ENCODE measurements around the gene RBM4.
"Not testable (repeated sequence)": the region's sequence is repeated elsewhere in the genome, so short reads cannot be mapped to it uniquely, and the experiment has no call there.

Gene RBM4

DNA sequence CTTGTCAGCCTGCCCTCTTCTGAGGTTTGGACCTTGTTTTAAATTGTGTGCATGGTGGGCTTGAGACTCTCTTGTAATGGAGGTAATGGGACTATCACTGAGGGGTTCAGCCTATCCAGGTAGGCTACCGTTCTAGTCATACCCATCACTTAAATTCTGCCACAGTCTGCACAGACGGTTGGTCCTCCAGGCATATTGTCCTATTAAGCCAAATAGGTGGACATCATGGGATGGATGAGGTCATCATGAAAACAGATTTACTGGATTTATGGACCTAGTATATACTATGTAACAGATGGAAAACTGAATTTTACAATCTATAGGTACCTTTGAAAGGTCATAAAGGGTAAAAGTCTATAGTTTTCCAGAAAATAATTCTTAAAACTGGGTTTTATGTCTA is 9.1 kb upstream of the RBM4 start:
- Histone ChIP-seq H3K4me1 (ENCODE audit: control insufficient read depth, insufficient read depth, low read length, poor library complexity, severe bottlenecking) (peaks cover 9% of the 10 kb centered on the region), H3K27ac (ENCODE audit: insufficient read depth, low read length, poor library complexity, severe bottlenecking) (no peak overlapping the region), H3K4me3 (ENCODE audit: insufficient read depth, low read depth, low read length, poor library complexity, severe bottlenecking) (no peak overlapping the region), H3K27me3 (replicated peaks; ENCODE audit: control insufficient read depth, insufficient read depth, low read length, poor library complexity, severe bottlenecking) (no peaks in the 10 kb centered on the region), H3K9me3 (ENCODE audit: control insufficient read depth, low read length) (no peaks in the 10 kb centered on the region), H3K36me3 (ENCODE audit: control insufficient read depth, insufficient read depth, low read length) (peaks cover 61% of the 10 kb centered on the region)
- no peak for DNase-seq

DNA sequence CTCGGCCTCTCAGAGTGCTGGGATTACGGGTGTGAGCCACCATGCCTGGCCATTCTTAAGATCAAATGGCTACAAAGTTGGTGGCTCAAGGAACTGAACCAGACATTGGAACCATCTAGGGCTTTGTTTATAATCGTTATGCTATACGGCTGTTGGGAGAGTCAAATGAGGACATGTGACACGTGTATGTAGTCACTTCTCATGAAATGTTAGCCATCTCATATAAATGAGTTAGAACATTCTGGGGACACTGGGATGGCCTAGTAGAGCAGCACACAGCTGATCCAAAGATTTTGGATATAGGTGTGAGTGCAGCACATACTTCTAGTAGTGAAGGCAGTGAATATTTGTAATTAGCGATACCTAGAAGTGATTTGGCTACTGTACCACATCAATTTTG is 6.6 kb upstream of the RBM4 start:
- Histone ChIP-seq H3K4me1 (ENCODE audit: control insufficient read depth, insufficient read depth, low read length, poor library complexity, severe bottlenecking) (peaks cover 4% of the 10 kb centered on the region), H3K9me3 (ENCODE audit: control insufficient read depth, low read length) (no peaks in the 10 kb centered on the region), H3K4me3 (ENCODE audit: insufficient read depth, low read depth, low read length, poor library complexity, severe bottlenecking) (no peak overlapping the region), H3K27me3 (replicated peaks; ENCODE audit: control insufficient read depth, insufficient read depth, low read length, poor library complexity, severe bottlenecking) (no peaks in the 10 kb centered on the region), H3K27ac (ENCODE audit: insufficient read depth, low read length, poor library complexity, severe bottlenecking) (no peak overlapping the region), H3K36me3 (ENCODE audit: control insufficient read depth, insufficient read depth, low read length) (peaks cover 36% of the 10 kb centered on the region)
- no peak for DNase-seq

DNA sequence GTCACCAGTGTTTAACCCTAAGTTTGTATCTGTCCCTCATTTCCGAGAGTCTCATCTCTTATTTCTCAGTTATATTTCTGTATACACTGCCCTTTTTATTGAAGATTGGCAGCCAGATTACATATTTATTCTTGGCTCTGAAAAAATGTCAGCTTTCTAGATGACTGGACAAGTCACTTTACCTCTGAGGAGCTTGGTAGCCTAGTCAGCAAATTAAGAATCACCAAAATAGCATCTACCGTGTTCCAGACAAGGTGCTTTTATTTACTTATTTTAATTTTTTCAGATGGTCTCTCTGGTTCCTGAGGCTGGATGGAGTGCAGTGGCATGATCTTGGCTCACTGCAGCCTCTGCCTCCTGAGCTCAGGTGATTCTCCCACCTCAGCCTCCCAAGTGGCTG is 5.6 kb upstream of the RBM4 start:
- H3K4me1 ChIP-seq (ENCODE audit: control insufficient read depth, insufficient read depth, low read length, poor library complexity, severe bottlenecking), result peaks cover 10% of the 10 kb centered on the region
- no peak overlapping the region for H3K27ac ChIP-seq (ENCODE audit: insufficient read depth, low read length, poor library complexity, severe bottlenecking)
- no peak for DNase-seq
- H3K27me3 ChIP-seq (replicated peaks; ENCODE audit: control insufficient read depth, insufficient read depth, low read length, poor library complexity, severe bottlenecking), result no peaks in the 10 kb centered on the region
- H3K4me3 ChIP-seq (ENCODE audit: insufficient read depth, low read depth, low read length, poor library complexity, severe bottlenecking), result no peak overlapping the region
- no peaks in the 10 kb centered on the region for H3K9me3 ChIP-seq (ENCODE audit: control insufficient read depth, low read length)
- peaks cover 25% of the 10 kb centered on the region for H3K36me3 ChIP-seq (ENCODE audit: control insufficient read depth, insufficient read depth, low read length)

DNA sequence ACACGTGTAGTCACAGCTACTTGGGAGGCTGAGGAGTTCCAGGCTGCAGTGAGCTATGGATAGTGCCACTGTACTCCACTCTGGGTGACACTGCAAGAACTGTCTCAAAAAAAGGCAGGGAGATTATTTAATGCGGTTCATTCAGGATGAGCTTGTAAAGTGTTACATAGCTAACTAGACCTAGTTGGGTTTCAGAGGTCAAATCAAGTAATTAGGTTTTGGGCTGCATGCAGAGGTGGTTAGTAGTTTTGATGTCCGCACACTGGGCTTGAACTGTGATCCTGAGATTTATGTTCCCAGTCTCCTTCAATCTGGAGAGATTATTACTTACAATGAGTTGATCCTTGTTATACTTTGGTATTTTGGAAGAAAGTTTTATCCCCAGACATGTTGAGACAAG is 2.1 kb upstream of the RBM4 start:
- H3K27ac ChIP-seq (ENCODE audit: insufficient read depth, low read length, poor library complexity, severe bottlenecking), result no peak overlapping the region
- H3K27me3 ChIP-seq (replicated peaks; ENCODE audit: control insufficient read depth, insufficient read depth, low read length, poor library complexity, severe bottlenecking), result no peaks in the 10 kb centered on the region
- no peak for DNase-seq
- H3K9me3 ChIP-seq (ENCODE audit: control insufficient read depth, low read length), result no peaks in the 10 kb centered on the region
- H3K36me3 ChIP-seq (ENCODE audit: control insufficient read depth, insufficient read depth, low read length), result peaks cover 14% of the 10 kb centered on the region
- no peak overlapping the region for H3K4me3 ChIP-seq (ENCODE audit: insufficient read depth, low read depth, low read length, poor library complexity, severe bottlenecking)
- peaks cover 30% of the 10 kb centered on the region for H3K4me1 ChIP-seq (ENCODE audit: control insufficient read depth, insufficient read depth, low read length, poor library complexity, severe bottlenecking)

DNA sequence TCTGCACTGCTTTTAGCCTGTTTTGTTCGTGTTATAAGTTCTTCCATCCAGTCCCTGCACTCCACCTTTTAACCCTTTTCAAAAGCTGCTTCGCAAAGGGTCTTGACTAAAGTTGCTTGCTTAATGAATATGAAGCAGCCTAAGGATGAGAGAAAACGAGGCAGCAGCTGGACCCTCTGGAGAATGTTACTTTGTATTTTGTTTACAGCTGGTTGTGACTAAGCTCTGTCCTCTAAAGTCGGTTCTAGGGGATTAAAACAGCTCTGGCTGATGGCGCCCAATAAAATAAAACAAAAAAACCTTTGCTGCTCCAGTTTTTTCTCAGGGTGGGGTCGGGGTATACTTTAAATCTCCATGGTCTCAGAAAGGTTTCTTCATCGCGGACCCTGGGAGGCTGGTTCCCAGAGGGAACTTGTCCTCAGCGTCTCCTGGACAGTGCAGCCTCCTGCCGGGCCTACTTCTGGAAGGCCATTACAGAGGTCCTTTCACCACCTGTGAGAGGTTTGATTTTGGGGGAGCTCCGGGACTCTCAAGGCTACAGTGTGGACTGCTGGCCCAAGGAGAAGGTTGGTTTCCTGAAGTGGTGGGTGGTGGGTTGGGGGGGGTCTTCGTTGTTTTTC is 836 bp upstream of the RBM4 start:
- H3K36me3 ChIP-seq (ENCODE audit: control insufficient read depth, insufficient read depth, low read length), result peaks cover 24% of the 10 kb centered on the region
- H3K9me3 ChIP-seq (ENCODE audit: control insufficient read depth, low read length), result no peaks in the 10 kb centered on the region
- peak overlapping the region; percentile 62 for H3K27ac ChIP-seq (ENCODE audit: insufficient read depth, low read length, poor library complexity, severe bottlenecking)
- H3K4me3 ChIP-seq (ENCODE audit: insufficient read depth, low read depth, low read length, poor library complexity, severe bottlenecking), result peak overlapping the region; percentile 31
- H3K4me1 ChIP-seq (ENCODE audit: control insufficient read depth, insufficient read depth, low read length, poor library complexity, severe bottlenecking), result peaks cover 38% of the 10 kb centered on the region
- DNase-seq, result no peak
- H3K27me3 ChIP-seq (replicated peaks; ENCODE audit: control insufficient read depth, insufficient read depth, low read length, poor library complexity, severe bottlenecking), result no peaks in the 10 kb centered on the region

GRCh38 chr11:66639066-66639813 is 737 bp downstream of the RBM4 start:
- Histone ChIP-seq H3K27ac (ENCODE audit: insufficient read depth, low read length, poor library complexity, severe bottlenecking) (peak overlapping the region; percentile 91), H3K9me3 (ENCODE audit: control insufficient read depth, low read length) (no peaks in the 10 kb centered on the region), H3K27me3 (replicated peaks; ENCODE audit: control insufficient read depth, insufficient read depth, low read length, poor library complexity, severe bottlenecking) (no peaks in the 10 kb centered on the region), H3K36me3 (ENCODE audit: control insufficient read depth, insufficient read depth, low read length) (peaks cover 37% of the 10 kb centered on the region), H3K4me1 (ENCODE audit: control insufficient read depth, insufficient read depth, low read length, poor library complexity, severe bottlenecking) (peaks cover 48% of the 10 kb centered on the region), H3K4me3 (ENCODE audit: insufficient read depth, low read depth, low read length, poor library complexity, severe bottlenecking) (peak overlapping the region; percentile 84)
- DNase-seq, result peak in 1 of 3 donors; percentile 27

- Histone ChIP-seq H3K27ac (ENCODE audit: insufficient read depth, low read length, poor library complexity, severe bottlenecking) (peak overlapping the region; percentile 91), H3K4me3 (ENCODE audit: insufficient read depth, low read depth, low read length, poor library complexity, severe bottlenecking) (peak overlapping the region; percentile 84), H3K4me1 (ENCODE audit: control insufficient read depth, insufficient read depth, low read length, poor library complexity, severe bottlenecking) (peaks cover 48% of the 10 kb centered on the region), H3K36me3 (ENCODE audit: control insufficient read depth, insufficient read depth, low read length) (peaks cover 43% of the 10 kb centered on the region)
- not testable (repeated sequence) for DNase-seq; H3K27me3 ChIP-seq (replicated peaks; ENCODE audit: control insufficient read depth, insufficient read depth, low read length, poor library complexity, severe bottlenecking); H3K9me3 ChIP-seq (ENCODE audit: control insufficient read depth, low read length)
These were observed 1.4 kb downstream of the RBM4 start for GRCh38 chr11:66639814-66640340.

GRCh38 chr11:66641834-66642233 is 3.3 kb downstream of the RBM4 start:
- H3K27me3 ChIP-seq (replicated peaks; ENCODE audit: control insufficient read depth, insufficient read depth, low read length, poor library complexity, severe bottlenecking), result no peaks in the 10 kb centered on the region
- H3K27ac ChIP-seq (ENCODE audit: insufficient read depth, low read length, poor library complexity, severe bottlenecking), result no peak overlapping the region
- H3K9me3 ChIP-seq (ENCODE audit: control insufficient read depth, low read length), result no peaks in the 10 kb centered on the region
- H3K4me3 ChIP-seq (ENCODE audit: insufficient read depth, low read depth, low read length, poor library complexity, severe bottlenecking), result peak overlapping the region; percentile 27
- peaks cover 63% of the 10 kb centered on the region for H3K36me3 ChIP-seq (ENCODE audit: control insufficient read depth, insufficient read depth, low read length)
- DNase-seq, result no peak
- H3K4me1 ChIP-seq (ENCODE audit: control insufficient read depth, insufficient read depth, low read length, poor library complexity, severe bottlenecking), result peaks cover 54% of the 10 kb centered on the region

- Histone ChIP-seq H3K9me3 (ENCODE audit: control insufficient read depth, low read length) (no peaks in the 10 kb centered on the region), H3K27ac (ENCODE audit: insufficient read depth, low read length, poor library complexity, severe bottlenecking) (no peak overlapping the region), H3K36me3 (ENCODE audit: control insufficient read depth, insufficient read depth, low read length) (peaks cover 76% of the 10 kb centered on the region), H3K4me1 (ENCODE audit: control insufficient read depth, insufficient read depth, low read length, poor library complexity, severe bottlenecking) (peaks cover 46% of the 10 kb centered on the region), H3K27me3 (replicated peaks; ENCODE audit: control insufficient read depth, insufficient read depth, low read length, poor library complexity, severe bottlenecking) (no peaks in the 10 kb centered on the region), H3K4me3 (ENCODE audit: insufficient read depth, low read depth, low read length, poor library complexity, severe bottlenecking) (no peak overlapping the region)
- no peak for DNase-seq
These were observed 5.4 kb downstream of the RBM4 start for GRCh38 chr11:66643745-66644437.

DNA sequence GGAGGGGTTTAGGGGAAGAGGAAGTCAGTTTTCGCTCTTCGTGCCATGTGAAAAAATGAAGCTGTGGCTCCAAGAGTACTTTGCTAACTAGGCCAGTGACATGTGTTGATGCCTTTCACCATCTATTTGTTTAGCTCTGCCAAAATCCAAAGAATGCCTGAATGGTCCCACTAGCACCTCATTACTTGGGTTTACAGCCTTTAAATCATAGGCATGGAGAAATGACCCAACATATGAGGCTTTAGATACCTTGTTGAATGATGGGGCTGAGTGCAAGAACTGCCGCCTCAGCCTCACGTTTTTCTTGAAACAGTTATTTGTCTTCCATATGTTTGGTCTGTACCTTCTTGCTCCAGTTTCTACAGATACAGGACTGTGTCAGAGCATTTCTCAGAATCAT is 8.3 kb downstream of the RBM4 start:
- H3K4me3 ChIP-seq (ENCODE audit: insufficient read depth, low read depth, low read length, poor library complexity, severe bottlenecking), result no peak overlapping the region
- H3K27me3 ChIP-seq (replicated peaks; ENCODE audit: control insufficient read depth, insufficient read depth, low read length, poor library complexity, severe bottlenecking), result no peaks in the 10 kb centered on the region
- peaks cover 25% of the 10 kb centered on the region for H3K4me1 ChIP-seq (ENCODE audit: control insufficient read depth, insufficient read depth, low read length, poor library complexity, severe bottlenecking)
- no peak overlapping the region for H3K27ac ChIP-seq (ENCODE audit: insufficient read depth, low read length, poor library complexity, severe bottlenecking)
- DNase-seq, result no peak
- H3K36me3 ChIP-seq (ENCODE audit: control insufficient read depth, insufficient read depth, low read length), result peaks cover 75% of the 10 kb centered on the region
- H3K9me3 ChIP-seq (ENCODE audit: control insufficient read depth, low read length), result no peaks in the 10 kb centered on the region

All from effector memory CD4-positive, alpha-beta T cell (primary cell).